GM23248 (cell line): Measurements from ENCODE around the gene TGOLN2.
"Not testable (repeated sequence)": the region's sequence is repeated elsewhere in the genome, so short reads cannot be mapped to it uniquely, and the experiment has no call there.

ENCODE experiments used
- EZH2 ChIP-seq: fragments of 200-600 bp; sonication (generic); IDR thresholded peaks from 2 replicates; pipeline ENCODE4 v1.6.1; 2018; ENCODE audit warnings: antibody characterized with exemption, mild to moderate bottlenecking; ENCODE audit not compliant: insufficient read depth, poor library complexity, severe bottlenecking
- EZH2phosphoT487 ChIP-seq: fragments of 200-600 bp; sonication (generic); IDR thresholded peaks from 2 replicates; pipeline ENCODE4 v1.6.1; 2018; ENCODE audit warnings: antibody characterized with exemption, moderate library complexity, mild to moderate bottlenecking, low read depth; ENCODE audit not compliant: insufficient read depth

- TF ChIP-seq EZH2, EZH2phosphoT487: not testable (repeated sequence)
Observed at GRCh38 chr2:85323988-85324367, 3.8 kb downstream of the TGOLN2 start.
